Measurements from ENCODE around the gene SYT12.

DNA sequence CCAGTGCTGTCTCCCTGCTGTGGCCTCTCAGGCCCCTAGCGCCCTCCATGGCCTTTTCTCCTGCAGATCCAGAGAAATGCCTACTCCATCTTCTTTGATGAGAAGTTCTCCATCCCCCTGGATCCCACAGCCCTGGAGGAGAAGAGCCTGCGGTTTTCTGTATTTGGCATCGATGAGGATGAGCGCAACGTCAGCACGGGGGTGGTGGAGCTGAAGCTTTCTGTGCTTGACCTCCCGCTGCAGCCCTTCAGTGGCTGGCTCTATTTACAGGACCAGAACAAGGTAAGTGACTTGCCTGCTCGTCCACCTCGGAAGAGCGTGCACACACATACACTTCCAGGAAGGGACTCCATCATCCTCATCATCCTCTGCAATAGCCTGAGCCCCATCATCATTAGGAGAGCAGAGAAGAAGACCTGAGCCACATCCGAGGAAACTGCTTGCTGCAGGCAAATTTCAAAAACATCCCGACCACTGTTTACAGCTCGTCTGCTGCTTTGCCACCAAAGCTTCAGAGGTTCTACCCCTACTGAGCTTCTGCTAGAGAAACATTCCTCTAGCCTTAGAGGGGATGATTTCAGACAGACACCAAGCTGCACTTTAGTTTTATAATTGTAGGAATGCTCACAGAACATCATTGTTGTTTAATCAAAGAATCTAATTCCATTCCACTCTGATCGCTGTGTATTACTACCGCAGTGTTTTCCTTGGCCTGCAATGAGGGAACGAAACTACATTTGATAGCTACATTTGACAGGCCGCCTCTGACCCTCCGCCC is 20.8 kb downstream of the SYT12 start:
- TF ChIP-seq, protein P1, sequence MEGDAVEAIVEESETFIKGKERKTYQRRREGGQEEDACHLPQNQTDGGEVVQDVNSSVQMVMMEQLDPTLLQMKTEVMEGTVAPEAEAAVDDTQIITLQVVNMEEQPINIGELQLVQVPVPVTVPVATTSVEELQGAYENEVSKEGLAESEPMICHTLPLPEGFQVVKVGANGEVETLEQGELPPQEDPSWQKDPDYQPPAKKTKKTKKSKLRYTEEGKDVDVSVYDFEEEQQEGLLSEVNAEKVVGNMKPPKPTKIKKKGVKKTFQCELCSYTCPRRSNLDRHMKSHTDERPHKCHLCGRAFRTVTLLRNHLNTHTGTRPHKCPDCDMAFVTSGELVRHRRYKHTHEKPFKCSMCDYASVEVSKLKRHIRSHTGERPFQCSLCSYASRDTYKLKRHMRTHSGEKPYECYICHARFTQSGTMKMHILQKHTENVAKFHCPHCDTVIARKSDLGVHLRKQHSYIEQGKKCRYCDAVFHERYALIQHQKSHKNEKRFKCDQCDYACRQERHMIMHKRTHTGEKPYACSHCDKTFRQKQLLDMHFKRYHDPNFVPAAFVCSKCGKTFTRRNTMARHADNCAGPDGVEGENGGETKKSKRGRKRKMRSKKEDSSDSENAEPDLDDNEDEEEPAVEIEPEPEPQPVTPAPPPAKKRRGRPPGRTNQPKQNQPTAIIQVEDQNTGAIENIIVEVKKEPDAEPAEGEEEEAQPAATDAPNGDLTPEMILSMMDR (IDR thresholded peaks at IDR 0.05 in 2 of 3, conservative IDR thresholded peaks at IDR 0.05 in 1 of 3; ENCODE audit: insufficient read depth in 2 of 3, low read depth in 1 of 3, low read length in 3 of 3): no peak
- TF ChIP-seq ZNF778 (CRISPR knock-in tag; IDR thresholded peaks at IDR 0.05) (no peak), RBFOX2 (IDR thresholded peaks at IDR 0.05; ENCODE audit: low read depth, low read length) (no peak), TAF7 (tag; IDR thresholded peaks at IDR 0.05) (no peak), EP300 (IDR thresholded peaks at IDR 0.05; ENCODE audit: low read length) (no peak), SREBF2 (CRISPR knock-in tag; IDR thresholded peaks at IDR 0.05) (no peak), POLR2AphosphoS5 (IDR thresholded peaks at IDR 0.05; ENCODE audit: control insufficient read depth, insufficient read depth, low read depth, low read length) (no peak), JUND (IDR thresholded peaks at IDR 0.05; ENCODE audit: borderline replicate concordance, low read depth, low read length) (no peak), JUND (tag; IDR thresholded peaks at IDR 0.05; ENCODE audit: borderline replicate concordance, low read depth, low read length) (no peak), ILF3 (IDR thresholded peaks at IDR 0.05; ENCODE audit: borderline replicate concordance) (no peak)
- TF ChIP-seq, protein P2, sequence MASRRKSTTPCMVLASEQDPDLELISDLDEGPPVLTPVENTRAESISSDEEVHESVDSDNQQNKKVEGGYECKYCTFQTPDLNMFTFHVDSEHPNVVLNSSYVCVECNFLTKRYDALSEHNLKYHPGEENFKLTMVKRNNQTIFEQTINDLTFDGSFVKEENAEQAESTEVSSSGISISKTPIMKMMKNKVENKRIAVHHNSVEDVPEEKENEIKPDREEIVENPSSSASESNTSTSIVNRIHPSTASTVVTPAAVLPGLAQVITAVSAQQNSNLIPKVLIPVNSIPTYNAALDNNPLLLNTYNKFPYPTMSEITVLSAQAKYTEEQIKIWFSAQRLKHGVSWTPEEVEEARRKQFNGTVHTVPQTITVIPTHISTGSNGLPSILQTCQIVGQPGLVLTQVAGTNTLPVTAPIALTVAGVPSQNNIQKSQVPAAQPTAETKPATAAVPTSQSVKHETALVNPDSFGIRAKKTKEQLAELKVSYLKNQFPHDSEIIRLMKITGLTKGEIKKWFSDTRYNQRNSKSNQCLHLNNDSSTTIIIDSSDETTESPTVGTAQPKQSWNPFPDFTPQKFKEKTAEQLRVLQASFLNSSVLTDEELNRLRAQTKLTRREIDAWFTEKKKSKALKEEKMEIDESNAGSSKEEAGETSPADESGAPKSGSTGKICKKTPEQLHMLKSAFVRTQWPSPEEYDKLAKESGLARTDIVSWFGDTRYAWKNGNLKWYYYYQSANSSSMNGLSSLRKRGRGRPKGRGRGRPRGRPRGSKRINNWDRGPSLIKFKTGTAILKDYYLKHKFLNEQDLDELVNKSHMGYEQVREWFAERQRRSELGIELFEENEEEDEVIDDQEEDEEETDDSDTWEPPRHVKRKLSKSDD (conservative IDR thresholded peaks at IDR 0.05; ENCODE audit: low read length): no peak

Measured in K562 (cell line).